Upper lobe of right lung (tissue), 1 donor: ENCODE results near the gene SCN5A. TPM values are rescaled to one million over a fixed set of nuclear protein-coding genes. Genes with fewer than 3 reads are reported as not detected.

Experiments used
- ATAC-seq: fragments of 200-7000 bp; cut with Tn5 transposase; one replicate; pipeline ENCODE4 v1.9.1; 2020; ENCODE audit warnings: mild to moderate bottlenecking, moderate library complexity
- DNase-seq: peaks from one replicate; pipeline ENCODE4 v3.0.0-alpha.2; 2020
- H3K27ac ChIP-seq: fragments of 200-600 bp; one replicate; pipeline ENCODE4 v1.8.0; 2022
- H3K27me3 ChIP-seq: fragments of 200-600 bp; one replicate; pipeline ENCODE4 v1.8.0; 2022; ENCODE audit warnings: mild to moderate bottlenecking
- H3K36me3 ChIP-seq: fragments of 200-600 bp; one replicate; pipeline ENCODE4 v1.8.0; 2022
- H3K4me1 ChIP-seq: fragments of 200-600 bp; one replicate; pipeline ENCODE4 v1.8.0; 2022
- H3K4me3 ChIP-seq: fragments of 200-600 bp; one replicate; pipeline ENCODE4 v1.8.0; 2022; ENCODE audit warnings: mild to moderate bottlenecking
- H3K9me3 ChIP-seq: fragments of 200-600 bp; one replicate; pipeline ENCODE4 v1.8.0; 2022
- CTCF ChIP-seq: fragments of 200-600 bp; IDR thresholded peaks from one replicate; pipeline ENCODE4 v1.8.0; 2022; ENCODE audit warnings: antibody characterized with exemption
- intact Hi-C: fragments of 100-400 bp; cut with DNase I; formaldehyde crosslinking; loops from one replicate; pipeline ENCODE4 v1.11.0; 2022
- total RNA-seq: library from RNA; stranded (reverse); fragmentation: NEBNext Ultra II Directional; extraction: Animal tissue kit (Norgen Biotek cat#: 25700); gene quantifications from one replicate; pipeline ENCODE4 v1.2.1, GENCODE V29; 2021
- donor health status: DM: no; HTN: yes; CAD: no; lungs with severe emphysema.

SCN5A gene
- total RNA-seq, 1 donor from 2014 or later, result 0.58 TPM

- H3K27ac ChIP-seq, result no peak overlapping the region
Observed at GRCh38 chr3:38644016-38644661, 5.3 kb downstream of the SCN5A start.

GRCh38 chr3:38643592-38643991, 5.9 kb downstream of the SCN5A start:
- intact Hi-C loops, result loop anchor here (10.0 kb wide), 1 partner anchor 109 kb away; no protein-coding TSS in a partner anchor
- H3K36me3 ChIP-seq, result no peaks in the 10 kb centered on the region
- ATAC-seq (no peak), DNase-seq (no peak)
- no peak overlapping the region for H3K4me3 ChIP-seq
- peaks cover under 1% of the 10 kb centered on the region for H3K4me1 ChIP-seq
- peaks cover 44% of the 10 kb centered on the region for H3K27me3 ChIP-seq
- no peak for TF ChIP-seq CTCF
- no peaks in the 10 kb centered on the region for H3K9me3 ChIP-seq
- H3K27ac ChIP-seq, result no peak overlapping the region

More at GRCh38 chr3:38644016-38644661, 5.3 kb downstream of the SCN5A start:
- Histone ChIP-seq H3K4me3 (no peak overlapping the region), H3K36me3 (no peaks in the 10 kb centered on the region), H3K27me3 (peaks cover 49% of the 10 kb centered on the region), H3K4me1 (peaks cover 6% of the 10 kb centered on the region), H3K9me3 (no peaks in the 10 kb centered on the region)
- ATAC-seq (no peak), DNase-seq (no peak)
- no peak for TF ChIP-seq CTCF
- intact Hi-C loops, result loop anchor here (10.0 kb wide), 1 partner anchor 109 kb away; no protein-coding TSS in a partner anchor

GRCh38 chr3:38643090-38643489, 6.4 kb downstream of the SCN5A start:
- DNase-seq, result no peak
- no peaks in the 10 kb centered on the region for H3K36me3 ChIP-seq
- no peak overlapping the region for H3K27ac ChIP-seq
- no peaks in the 10 kb centered on the region for H3K9me3 ChIP-seq
- no peaks in the 10 kb centered on the region for H3K4me1 ChIP-seq
- intact Hi-C loops, result loop anchor here (10.0 kb wide), 1 partner anchor 108 kb away; no protein-coding TSS in a partner anchor
- H3K4me3 ChIP-seq, result no peak overlapping the region
- peaks cover 39% of the 10 kb centered on the region for H3K27me3 ChIP-seq
- no peak for TF ChIP-seq CTCF
- no peak for ATAC-seq

GRCh38 chr3:38641461-38642110, 7.9 kb downstream of the SCN5A start:
- no peak overlapping the region for H3K27ac ChIP-seq
- DNase-seq (peak; percentile 46), ATAC-seq (no peak)
- no peak overlapping the region for H3K4me3 ChIP-seq
- H3K36me3 ChIP-seq, result no peaks in the 10 kb centered on the region
- H3K4me1 ChIP-seq, result no peaks in the 10 kb centered on the region
- H3K9me3 ChIP-seq, result no peaks in the 10 kb centered on the region
- no peak for TF ChIP-seq CTCF
- H3K27me3 ChIP-seq, result peaks cover 24% of the 10 kb centered on the region
- intact Hi-C loops, result loop anchor here (10.0 kb wide), 1 partner anchor 107 kb away; no protein-coding TSS in a partner anchor

- H3K36me3 ChIP-seq, result no peaks in the 10 kb centered on the region
Observed at GRCh38 chr3:38640661-38641452, 8.6 kb downstream of the SCN5A start.

More at GRCh38 chr3:38640661-38641452, 8.6 kb downstream of the SCN5A start:
- Histone ChIP-seq H3K9me3 (no peaks in the 10 kb centered on the region), H3K27ac (no peak overlapping the region), H3K4me1 (no peaks in the 10 kb centered on the region), H3K4me3 (no peak overlapping the region), H3K27me3 (peaks cover 18% of the 10 kb centered on the region)
- ATAC-seq (no peak), DNase-seq (peak; percentile 44)
- intact Hi-C loops, result loop anchor here (10.0 kb wide), 1 partner anchor 106 kb away; no protein-coding TSS in a partner anchor
- no peak for TF ChIP-seq CTCF
